ENCODE measurements around the gene ADCK2. TPM values are rescaled to one million over a fixed set of nuclear protein-coding genes. Genes with fewer than 3 reads are reported as not detected.

The ADCK2 gene
- total and polyA plus RNA-seq, 2 donors (not counting 3 experiments of a cell fraction or from before 2014, with no cell fraction given) = 10.3 to 13.3 TPM

DNA sequence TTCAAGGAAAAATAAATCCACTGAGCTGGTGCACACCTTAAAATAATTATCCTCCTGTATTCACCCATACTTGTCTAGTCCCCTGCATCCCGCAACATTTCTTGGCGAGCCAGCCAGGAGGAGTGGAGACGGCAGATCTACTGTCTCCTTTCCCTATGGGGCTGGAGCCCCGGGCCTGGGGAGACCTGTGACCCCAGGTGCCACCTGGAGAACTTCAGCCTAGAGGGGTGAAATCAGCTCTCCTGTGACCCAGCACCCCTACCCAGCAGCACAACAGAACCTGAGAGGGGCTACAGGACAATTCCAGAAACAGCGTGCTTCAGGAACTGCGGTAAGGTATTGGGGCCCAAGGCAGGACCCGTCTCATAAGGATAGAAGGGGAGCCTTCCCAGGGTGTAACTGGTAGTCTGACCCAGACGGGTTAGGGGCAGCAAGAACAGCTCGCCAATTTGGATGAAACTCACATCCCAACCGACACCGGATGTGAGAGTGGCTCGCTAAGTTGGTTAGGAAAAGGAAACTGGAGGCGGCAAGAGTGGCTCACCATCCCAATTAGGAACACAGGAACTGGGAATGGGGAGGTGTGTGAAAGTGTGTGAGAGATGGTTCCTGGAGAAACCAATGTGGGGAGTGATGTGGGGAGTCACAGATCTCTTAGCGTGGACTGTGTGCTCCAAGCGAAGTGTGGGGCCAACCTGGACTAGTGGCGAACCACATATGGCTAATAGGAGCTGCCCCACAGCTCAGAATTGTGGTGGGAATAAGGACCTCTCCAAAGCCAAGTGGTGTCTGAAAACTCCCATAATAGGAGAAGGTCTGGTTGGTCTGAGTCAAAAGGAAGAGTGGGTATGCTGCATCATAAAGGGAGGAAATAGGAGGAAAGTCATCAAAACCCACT is 17.0 kb upstream of the ADCK2 start:
- TF ChIP-seq JUN (IDR thresholded peaks at IDR 0.05; ENCODE audit: borderline replicate concordance, insufficient read depth, insufficient read length, low read depth) (no peak), EZH2 (IDR thresholded peaks at IDR 0.05; ENCODE audit: borderline replicate concordance, low read depth, low read length, severe bottlenecking) (no peak), POLR2AphosphoS5 (IDR thresholded peaks at IDR 0.05; ENCODE audit: insufficient read depth, low read depth, low read length) (no peak), FOS (IDR thresholded peaks at IDR 0.05; ENCODE audit: borderline replicate concordance, insufficient read depth, low read length) (no peak), MYC (IDR thresholded peaks at IDR 0.05; ENCODE audit: low read depth, low read length) (no peak), GATA2 (IDR thresholded peaks at IDR 0.05; ENCODE audit: insufficient read depth, insufficient read length, low read depth, low read length) (no peak), MAX (IDR thresholded peaks at IDR 0.05; ENCODE audit: insufficient read depth, insufficient read length) (no peak), POLR2A (IDR thresholded peaks at IDR 0.05; ENCODE audit: low read depth, low read length) (no peak)
- TF ChIP-seq, protein P1, sequence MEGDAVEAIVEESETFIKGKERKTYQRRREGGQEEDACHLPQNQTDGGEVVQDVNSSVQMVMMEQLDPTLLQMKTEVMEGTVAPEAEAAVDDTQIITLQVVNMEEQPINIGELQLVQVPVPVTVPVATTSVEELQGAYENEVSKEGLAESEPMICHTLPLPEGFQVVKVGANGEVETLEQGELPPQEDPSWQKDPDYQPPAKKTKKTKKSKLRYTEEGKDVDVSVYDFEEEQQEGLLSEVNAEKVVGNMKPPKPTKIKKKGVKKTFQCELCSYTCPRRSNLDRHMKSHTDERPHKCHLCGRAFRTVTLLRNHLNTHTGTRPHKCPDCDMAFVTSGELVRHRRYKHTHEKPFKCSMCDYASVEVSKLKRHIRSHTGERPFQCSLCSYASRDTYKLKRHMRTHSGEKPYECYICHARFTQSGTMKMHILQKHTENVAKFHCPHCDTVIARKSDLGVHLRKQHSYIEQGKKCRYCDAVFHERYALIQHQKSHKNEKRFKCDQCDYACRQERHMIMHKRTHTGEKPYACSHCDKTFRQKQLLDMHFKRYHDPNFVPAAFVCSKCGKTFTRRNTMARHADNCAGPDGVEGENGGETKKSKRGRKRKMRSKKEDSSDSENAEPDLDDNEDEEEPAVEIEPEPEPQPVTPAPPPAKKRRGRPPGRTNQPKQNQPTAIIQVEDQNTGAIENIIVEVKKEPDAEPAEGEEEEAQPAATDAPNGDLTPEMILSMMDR (IDR thresholded peaks at IDR 0.05; ENCODE audit: extremely low read depth in 1 of 2, insufficient read depth in 1 of 2, low read depth in 1 of 2, low read length in 2 of 2) = no peak
- no peaks in the 10 kb centered on the region for H3K79me2 ChIP-seq (ENCODE audit: control insufficient read depth, insufficient read depth, low read length)
- no peak overlapping the region for H3K9ac ChIP-seq (replicated peaks; ENCODE audit: extremely low read depth, insufficient read depth, low read length)
- POLR2A ChIA-PET = no interaction called here
- dilution Hi-C loops (cut with MboI; ENCODE audit: extremely low pct_ligation_motif_present, low sequenced_read_pairs) (no loop called here), intact Hi-C loops (cut with micrococcal nuclease) (loop anchor here (10.0 kb wide), 1 partner anchor 311 kb away; no protein-coding TSS in a partner anchor)
- no peaks in the 10 kb centered on the region for H3K9me1 ChIP-seq (replicated peaks; ENCODE audit: control insufficient read depth, extremely low read depth, insufficient read depth, low read length)
- no TSS peak for BruUV-seq (replicated peaks)
- peaks cover 5% of the 10 kb centered on the region for H3K4me1 ChIP-seq (ENCODE audit: control insufficient read depth, extremely low read depth, insufficient read depth, low read length)
- peak overlapping the region; percentile 99 for H2AFZ ChIP-seq (ENCODE audit: low read depth, low read length)
- H3K27me3 ChIP-seq (ENCODE audit: control insufficient read depth in 2 of 2, insufficient read depth in 2 of 2, low read length in 2 of 2) = peaks cover 2 to 4% of the 10 kb centered on the region in 2 experiments
- FAIRE-seq (peak; percentile 71), DNase-seq (ENCODE audit: low read depth, low spot score) (no peak)
- no peak overlapping the region for H3K27ac ChIP-seq (ENCODE audit: insufficient read depth, low read depth, low read length)
- CTCF ChIA-PET = interaction anchor here (1.0 to 2.6 kb wide), 5 partner anchors 9 to 176 kb away, joined by 3 to 18 read pairs (median 4); partner anchors contain the start of gene MKRN1
- H3K9me3 ChIP-seq (replicated peaks; ENCODE audit: control insufficient read depth, insufficient read depth, low read length) = no peaks in the 10 kb centered on the region
- no peaks in the 10 kb centered on the region for H4K20me1 ChIP-seq (replicated peaks; ENCODE audit: control insufficient read depth, extremely low read depth, insufficient read depth, low read length)
- no peak overlapping the region for H3K4me3 ChIP-seq (replicated peaks in 1 of 3; ENCODE audit: insufficient read depth in 1 of 3, low read depth in 1 of 3, low read length in 3 of 3)
- no peaks in the 10 kb centered on the region for H3K36me3 ChIP-seq (ENCODE audit: control insufficient read depth in 2 of 2, extremely low read depth in 1 of 2, insufficient read depth in 2 of 2, low read length in 2 of 2)
- peak overlapping the region; percentile 82 for H3K4me2 ChIP-seq (ENCODE audit: insufficient read depth, low read length)
